HEK293 (cell line): ENCODE results near the gene TNFRSF1A.
"Not testable (repeated sequence)": the region's sequence is repeated elsewhere in the genome, so short reads cannot be mapped to it uniquely, and the experiment has no call there.

ENCODE experiments used
- CTCF ChIP-seq: fragments of 450-650 bp; formaldehyde crosslinking; IDR thresholded peaks from 2 replicates; pipeline ENCODE4 v1.5.1; 2016; ENCODE audit warnings: missing biosample characterization, missing genetic modification characterization
- HOXA7 ChIP-seq: sonication (generic); formaldehyde crosslinking; IDR thresholded peaks from 2 replicates; pipeline ENCODE4 v1.8.1; 2022; ENCODE audit warnings: missing genetic modification reagents, borderline replicate concordance
- REST ChIP-seq: fragments of 450-650 bp; formaldehyde crosslinking; IDR thresholded peaks from 2 replicates; pipeline ENCODE4 v1.5.1; 2016; ENCODE audit warnings: missing biosample characterization, missing genetic modification characterization
- SCRT2 ChIP-seq: fragments of 450-650 bp; formaldehyde crosslinking; IDR thresholded peaks from 2 replicates; pipeline ENCODE4 v1.5.1; 2016; ENCODE audit warnings: missing biosample characterization, missing genetic modification characterization
- ZNF302 ChIP-seq: fragments of 450-650 bp; formaldehyde crosslinking; IDR thresholded peaks from 2 replicates; pipeline ENCODE4 v1.5.1; 2016; ENCODE audit warnings: missing biosample characterization, missing genetic modification characterization, low read depth
- ZNF416 ChIP-seq: fragments of 450-650 bp; formaldehyde crosslinking; IDR thresholded peaks from 2 replicates; pipeline ENCODE4 v1.5.1; 2016; ENCODE audit warnings: missing biosample characterization, missing genetic modification characterization
- ZNF426 ChIP-seq: fragments of 450-650 bp; formaldehyde crosslinking; IDR thresholded peaks from 2 replicates; pipeline ENCODE4 v1.5.1; 2017; ENCODE audit warnings: missing biosample characterization, missing genetic modification characterization, mild to moderate bottlenecking, inconsistent platforms, moderate library complexity
- ZNF571 ChIP-seq: fragments of 450-650 bp; formaldehyde crosslinking; IDR thresholded peaks from 2 replicates; pipeline ENCODE4 v1.5.0; 2017; ENCODE audit warnings: missing biosample characterization, missing genetic modification characterization
- ZNF660 ChIP-seq: fragments of 450-650 bp; IDR thresholded peaks from 2 replicates; pipeline ENCODE4 v1.5.1; 2018; ENCODE audit warnings: missing biosample characterization, mild to moderate bottlenecking, missing genetic modification characterization
- ZNF670 ChIP-seq: fragments of 450-650 bp; formaldehyde crosslinking; IDR thresholded peaks from 2 replicates; pipeline ENCODE4 v1.5.1; 2016; ENCODE audit warnings: missing biosample characterization, missing genetic modification characterization, low read depth
- ZSCAN5A ChIP-seq: fragments of 450-650 bp; formaldehyde crosslinking; IDR thresholded peaks from 2 replicates; pipeline ENCODE4 v1.5.1; 2016; ENCODE audit warnings: missing biosample characterization, missing genetic modification characterization

GRCh38 chr12:6338536-6338935, 3.3 kb downstream of the TNFRSF1A start:
- TF ChIP-seq CTCF (tag by site-specific recombination); HOXA7 (CRISPR knock-in tag); ZNF302 (tag by site-specific recombination); ZNF670 (tag by site-specific recombination); ZNF571 (tag by site-specific recombination); REST; ZNF416 (tag by site-specific recombination); ZNF660 (tag by site-specific recombination); SCRT2 (tag by site-specific recombination); ZSCAN5A (tag by site-specific recombination); ZNF426 (tag by site-specific recombination): not testable (repeated sequence)
